Subcutaneous abdominal adipose tissue (tissue), 5 donors: ENCODE measurements around the gene LCK.
"Not testable (repeated sequence)": the region's sequence is repeated elsewhere in the genome, so short reads cannot be mapped to it uniquely, and the experiment has no call there.

Experiments
- H3K27ac ChIP-seq: one replicate; pipeline ENCODE4 v1.7.0; 2013; ENCODE audit warnings: low read depth, mild to moderate bottlenecking, inconsistent platforms, low read length, moderate library complexity
- H3K27me3 ChIP-seq, 5 donors: one replicate each; pipeline ENCODE4 v1.7.0; 2013; ENCODE audit warnings: low read length in 5 of 5, inconsistent platforms in 1 of 5; ENCODE audit not compliant: control insufficient read depth in 5 of 5, insufficient read depth in 4 of 5
- H3K36me3 ChIP-seq, 5 donors: one replicate each; pipeline ENCODE4 v1.7.0; 2013; ENCODE audit warnings: low read length in 5 of 5; ENCODE audit not compliant: control insufficient read depth in 5 of 5, insufficient read depth in 5 of 5
- H3K4me1 ChIP-seq, 5 donors: one replicate each; pipeline ENCODE4 v1.7.0; 2013; ENCODE audit warnings: low read length in 5 of 5, mild to moderate bottlenecking in 3 of 5, moderate library complexity in 1 of 5; ENCODE audit not compliant: control insufficient read depth in 5 of 5, insufficient read depth in 5 of 5
- H3K4me3 ChIP-seq, 5 donors: one replicate each; pipeline ENCODE4 v1.7.0; 2013; ENCODE audit warnings: low read length in 5 of 5, low read depth in 1 of 5
- H3K9ac ChIP-seq, 5 donors: one replicate each; pipeline ENCODE4 v1.7.0; 2013; ENCODE audit warnings: low read length in 5 of 5, mild to moderate bottlenecking in 4 of 5, moderate library complexity in 3 of 5
- H3K9me3 ChIP-seq, 5 donors: one replicate each; pipeline ENCODE4 v1.7.0; 2013; ENCODE audit warnings: low read length in 5 of 5; ENCODE audit not compliant: control insufficient read depth in 5 of 5
- donor health status: healthy.
- donor health status: healthy.
- donor health status: healthy.
- donor health status: healthy.
- donor health status: healthy.

The LCK gene

GRCh38 chr1:32272557-32273390 lies 21.7 kb downstream of the LCK start:
- no peaks in the 10 kb centered on the region for H3K36me3 ChIP-seq
- H3K4me1 ChIP-seq, result peaks cover 0 to 6% (median 3%) of the 10 kb centered on the region in 5 donors
- no peak overlapping the region for H3K9ac ChIP-seq
- H3K27ac ChIP-seq, result no peak overlapping the region
- H3K27me3 ChIP-seq, result peaks cover 20 to 36% (median 31%) of the 10 kb centered on the region in 5 donors
- no peaks in the 10 kb centered on the region for H3K9me3 ChIP-seq
- H3K4me3 ChIP-seq, result no peak overlapping the region

GRCh38 chr1:32273391-32274208 lies 22.5 kb downstream of the LCK start:
- Histone ChIP-seq H3K4me3 (no peak overlapping the region), H3K27me3 (peaks cover 20 to 36% (median 31%) of the 10 kb centered on the region in 5 donors), H3K9ac (no peak overlapping the region), H3K4me1 (peaks cover 0 to 6% (median 3%) of the 10 kb centered on the region in 5 donors), H3K36me3 (no peaks in the 10 kb centered on the region), H3K9me3 (no peaks in the 10 kb centered on the region), H3K27ac (no peak overlapping the region)

- no peak overlapping the region for H3K27ac ChIP-seq
- H3K9ac ChIP-seq, result no peak overlapping the region
- H3K4me3 ChIP-seq, result no peak overlapping the region
- no peaks in the 10 kb centered on the region for H3K36me3 ChIP-seq
- H3K4me1 ChIP-seq, result peaks cover 0 to 6% (median 3%) of the 10 kb centered on the region in 5 donors
- H3K27me3 ChIP-seq, result peaks cover 20 to 36% (median 31%) of the 10 kb centered on the region in 5 donors
- no peaks in the 10 kb centered on the region for H3K9me3 ChIP-seq
Measured at GRCh38 chr1:32274646-32275340, 23.7 kb downstream of the LCK start.

GRCh38 chr1:32275424-32275823 lies 24.4 kb downstream of the LCK start:
- no peak overlapping the region for H3K27ac ChIP-seq
- no peaks in the 10 kb centered on the region for H3K9me3 ChIP-seq
- no peak overlapping the region for H3K9ac ChIP-seq
- H3K4me3 ChIP-seq, result no peak overlapping the region
- H3K36me3 ChIP-seq, result no peaks in the 10 kb centered on the region
- peaks cover 20 to 36% (median 31%) of the 10 kb centered on the region in 5 donors for H3K27me3 ChIP-seq
- H3K4me1 ChIP-seq, result peaks cover 0 to 6% (median 3%) of the 10 kb centered on the region in 5 donors

- H3K9ac ChIP-seq, result no peak overlapping the region
- H3K9me3 ChIP-seq, result no peaks in the 10 kb centered on the region
- H3K36me3 ChIP-seq, result no peaks in the 10 kb centered on the region
- peaks cover 0 to 6% (median 3%) of the 10 kb centered on the region in 5 donors for H3K4me1 ChIP-seq
- peaks cover 20 to 36% (median 31%) of the 10 kb centered on the region in 5 donors for H3K27me3 ChIP-seq
- H3K27ac ChIP-seq, result no peak overlapping the region
- H3K4me3 ChIP-seq, result no peak overlapping the region
Measured at GRCh38 chr1:32276032-32276782, 25.1 kb downstream of the LCK start.

GRCh38 chr1:32284777-32285176 lies 33.7 kb downstream of the LCK start:
- not testable (repeated sequence) for H3K27ac ChIP-seq, H3K9me3 ChIP-seq

GRCh38 chr1:32285658-32286057 lies 34.6 kb downstream of the LCK start:
- Histone ChIP-seq H3K36me3 (no peaks in the 10 kb centered on the region), H3K9me3 (no peaks in the 10 kb centered on the region), H3K4me3 (no peak overlapping the region), H3K27me3 (no peaks in the 10 kb centered on the region), H3K9ac (no peak overlapping the region), H3K27ac (no peak overlapping the region), H3K4me1 (no peaks in the 10 kb centered on the region)

More at GRCh38 chr1:32284777-32285176, 33.7 kb downstream of the LCK start:
- H3K4me3 ChIP-seq, H3K9ac ChIP-seq, H3K27me3 ChIP-seq, H3K4me1 ChIP-seq, H3K36me3 ChIP-seq: not testable (repeated sequence)

GRCh38 chr1:32286763-32287162 lies 35.7 kb downstream of the LCK start:
- Histone ChIP-seq H3K4me1 (peaks cover 0 to 6% (median 4%) of the 10 kb centered on the region in 5 donors), H3K9ac (no peak overlapping the region), H3K36me3 (no peaks in the 10 kb centered on the region), H3K9me3 (no peaks in the 10 kb centered on the region), H3K4me3 (no peak overlapping the region), H3K27ac (no peak overlapping the region), H3K27me3 (no peaks in the 10 kb centered on the region)

- Histone ChIP-seq H3K36me3 (no peaks in the 10 kb centered on the region), H3K9ac (no peak overlapping the region), H3K4me1 (peaks cover 2 to 15% (median 13%) of the 10 kb centered on the region in 5 donors), H3K4me3 (no peak overlapping the region), H3K27me3 (no peaks in the 10 kb centered on the region), H3K27ac (no peak overlapping the region), H3K9me3 (no peaks in the 10 kb centered on the region)
Measured at GRCh38 chr1:32289256-32289655, 38.2 kb downstream of the LCK start.
